Ishikawa (cell line): ENCODE results near the gene SC5D.

ENCODE experiments used
- CEBPB ChIP-seq: IDR thresholded peaks from 2 replicates; pipeline ENCODE4 v1.6.1; 2012
- CREB1 ChIP-seq: IDR thresholded peaks from 2 replicates; pipeline ENCODE4 v1.6.1; 2012; ENCODE audit warnings: low read depth
- EGR1 ChIP-seq: IDR thresholded peaks from 2 replicates; pipeline ENCODE4 v1.6.1; 2012
- EP300 ChIP-seq: IDR thresholded peaks from 2 replicates; pipeline ENCODE4 v1.6.1; 2012; ENCODE audit warnings: borderline replicate concordance
- FOXM1 ChIP-seq: IDR thresholded peaks from 2 replicates; pipeline ENCODE4 v1.6.1; 2012; ENCODE audit warnings: low read depth, borderline replicate concordance
- NFIC ChIP-seq: IDR thresholded peaks from 2 replicates; pipeline ENCODE4 v1.6.1; 2012
- REST ChIP-seq: IDR thresholded peaks from 2 replicates; pipeline ENCODE4 v1.6.1; 2012; ENCODE audit warnings: low read depth, mild to moderate bottlenecking
- TAF1 ChIP-seq: IDR thresholded peaks from 2 replicates; pipeline ENCODE4 v1.6.1; 2012; ENCODE audit warnings: low read depth, mild to moderate bottlenecking
- TCF12 ChIP-seq: IDR thresholded peaks from 2 replicates; pipeline ENCODE4 v1.6.1; 2012; ENCODE audit warnings: low read depth
- TEAD4 ChIP-seq: IDR thresholded peaks from 2 replicates; pipeline ENCODE4 v1.6.1; 2012
- USF1 ChIP-seq: IDR thresholded peaks from 2 replicates; pipeline ENCODE4 v1.6.1; 2012
- YY1 ChIP-seq: IDR thresholded peaks from 2 replicates; pipeline ENCODE4 v1.6.1; 2012; ENCODE audit warnings: low read depth
- ZBTB7A ChIP-seq: IDR thresholded peaks from 2 replicates; pipeline ENCODE4 v1.6.1; 2012; ENCODE audit warnings: low read depth

The SC5D gene

GRCh38 chr11:121352251-121352891 is 59.8 kb downstream of the SC5D start:
- no peak for TF ChIP-seq ZBTB7A
- TF ChIP-seq FOXM1 = no peak
- TF ChIP-seq TCF12 = no peak

- no peak for TF ChIP-seq YY1
Observed at GRCh38 chr11:121354192-121354591, 61.6 kb downstream of the SC5D start.

DNA sequence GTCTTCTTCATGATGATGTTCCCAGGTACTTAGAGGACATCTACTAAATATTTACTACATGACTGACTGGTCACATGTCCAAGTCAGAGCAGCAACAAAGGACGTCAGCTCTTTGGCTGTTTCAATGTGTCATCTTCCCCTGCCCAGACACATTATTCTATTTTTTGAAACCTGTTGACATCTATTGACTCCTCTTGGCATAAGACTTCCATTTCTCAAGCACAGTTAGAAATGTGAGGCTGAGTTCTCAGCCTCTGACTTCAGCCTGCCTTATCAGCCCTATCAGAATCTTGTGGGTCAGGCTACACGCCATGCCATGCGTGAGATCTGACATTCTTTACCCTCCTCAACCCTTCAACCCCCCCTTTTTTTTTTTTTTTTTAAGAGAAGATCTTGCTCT is 63.8 kb downstream of the SC5D start:
- TF ChIP-seq USF1 = no peak
- TF ChIP-seq ZBTB7A = no peak
- TF ChIP-seq NFIC = no peak
- TF ChIP-seq REST = no peak
- TF ChIP-seq TEAD4 = no peak
- no peak for TF ChIP-seq CEBPB
- no peak for TF ChIP-seq EGR1
- TF ChIP-seq TAF1 = no peak
- TF ChIP-seq EP300 = no peak
- TF ChIP-seq CREB1 = no peak
